Sciatic nerve (tissue), 2 donors: ENCODE measurements around the gene BUB1. TPM values are rescaled to one million over a fixed set of nuclear protein-coding genes. Genes with fewer than 3 reads are reported as not detected.
"Not testable (repeated sequence)": the region's sequence is repeated elsewhere in the genome, so short reads cannot be mapped to it uniquely, and the experiment has no call there.

Experiments
- ATAC-seq: fragments of 200-7000 bp; cut with Tn5 transposase; one replicate; pipeline ENCODE4 v1.9.1; 2020; ENCODE audit warnings: mild to moderate bottlenecking, moderate library complexity
- DNase-seq: peaks from one replicate; pipeline ENCODE4 v3.0.0-alpha.2; 2020; ENCODE audit warnings: low spot score
- intact Hi-C: fragments of 100-400 bp; cut with DNase I; formaldehyde crosslinking; loops from one replicate; pipeline ENCODE4 v1.14.2; 2022
- total RNA-seq: library from RNA; stranded (reverse); fragmentation: NEBNext Ultra II Directional; extraction: Animal tissue kit (Norgen Biotek cat#: 25700); gene quantifications from one replicate; pipeline ENCODE4 v1.2.1, GENCODE V29; 2021
- donor health status: DM: no; HTN: no; CAD: no.
- donor health status: DM: no; HTN: no; CAD: no.

BUB1 gene
- total RNA-seq, 1 donor from 2014 or later, result 0.27 TPM

- ATAC-seq, DNase-seq, intact Hi-C loops: not testable (repeated sequence)
These were observed 63.9 kb downstream of the BUB1 start for GRCh38 chr2:110613927-110614326.

- DNase-seq, intact Hi-C loops, ATAC-seq: not testable (repeated sequence)
These were observed 67.1 kb downstream of the BUB1 start for GRCh38 chr2:110610613-110611250.

- peak; percentile 55 for ATAC-seq
- DNase-seq, intact Hi-C loops: not testable (repeated sequence)
These were observed 67.8 kb downstream of the BUB1 start for GRCh38 chr2:110609843-110610612.

GRCh38 chr2:110608788-110609502 lies 68.9 kb downstream of the BUB1 start:
- DNase-seq, intact Hi-C loops, ATAC-seq: not testable (repeated sequence)

GRCh38 chr2:110605057-110605456 lies 72.8 kb downstream of the BUB1 start:
- intact Hi-C loops, DNase-seq, ATAC-seq: not testable (repeated sequence)

- intact Hi-C loops, ATAC-seq, DNase-seq: not testable (repeated sequence)
These were observed 73.8 kb downstream of the BUB1 start for GRCh38 chr2:110603917-110604591.

GRCh38 chr2:110602139-110602538 lies 75.7 kb downstream of the BUB1 start:
- ATAC-seq, intact Hi-C loops, DNase-seq: not testable (repeated sequence)

- DNase-seq, intact Hi-C loops, ATAC-seq: not testable (repeated sequence)
These were observed 85.9 kb downstream of the BUB1 start for GRCh38 chr2:110591973-110592372.

- DNase-seq, intact Hi-C loops: not testable (repeated sequence)
- ATAC-seq, result peak; percentile 65
These were observed 88.1 kb downstream of the BUB1 start for GRCh38 chr2:110589677-110590330.

- ATAC-seq, intact Hi-C loops, DNase-seq: not testable (repeated sequence)
These were observed 89.3 kb downstream of the BUB1 start for GRCh38 chr2:110588520-110588919.

Other genes starting within 250 kb of the BUB1 start
- 2.2 TPM for gene LIMS4, start 205.2 kb downstream of the BUB1 start, total RNA-seq
- 34.8 TPM for gene RGPD6, start 100.8 kb downstream of the BUB1 start, total RNA-seq
- not detected for gene ACOXL, start 54.5 kb upstream of the BUB1 start, total RNA-seq